Measurements from ENCODE around the gene TUBGCP5. TPM values are rescaled to one million over a fixed set of nuclear protein-coding genes. Genes with fewer than 3 reads are reported as not detected.
A peak's percentile ranks its signal among the peaks of the same experiment; 100 is the strongest.
"Not testable (repeated sequence)": the region's sequence is repeated elsewhere in the genome, so short reads cannot be mapped to it uniquely, and the experiment has no call there.

TUBGCP5 gene
- total and polyA plus RNA-seq, 2 donors (not counting 3 experiments of a cell fraction or from before 2014, with no cell fraction given): 6.7 to 18.6 TPM

DNA sequence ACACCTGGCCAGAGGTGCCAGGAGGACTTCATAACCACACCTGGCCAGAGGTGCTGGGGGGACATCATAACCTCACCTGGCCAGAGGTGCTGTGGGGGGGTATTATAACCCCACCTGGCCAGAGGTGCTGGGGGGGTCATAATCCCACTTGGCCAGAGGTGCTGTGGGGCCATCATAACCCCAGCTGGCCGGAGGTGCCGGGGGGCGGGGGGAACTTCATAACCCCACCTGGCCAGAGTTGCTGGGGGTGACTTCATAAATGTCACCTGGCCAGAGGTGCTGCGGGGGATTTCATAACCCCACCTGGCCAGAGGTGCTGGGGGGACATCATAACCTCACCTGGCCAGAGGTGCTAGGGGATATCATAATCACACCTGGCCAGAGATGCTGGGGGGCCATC lies 4.2 kb upstream of the TUBGCP5 start:
- H3K36me3 ChIP-seq (ENCODE audit: control insufficient read depth in 2 of 2, extremely low read depth in 1 of 2, insufficient read depth in 2 of 2, low read length in 2 of 2); POLR2A ChIA-PET; CTCF ChIA-PET; BruUV-seq (replicated peaks); H3K9me1 ChIP-seq (replicated peaks; ENCODE audit: control insufficient read depth, extremely low read depth, insufficient read depth, low read length); H3K27me3 ChIP-seq (ENCODE audit: control insufficient read depth in 2 of 2, insufficient read depth in 2 of 2, low read length in 2 of 2); H4K20me1 ChIP-seq (replicated peaks; ENCODE audit: control insufficient read depth, extremely low read depth, insufficient read depth, low read length); H3K4me3 ChIP-seq (replicated peaks in 1 of 3; ENCODE audit: insufficient read depth in 1 of 3, low read depth in 1 of 3, low read length in 3 of 3); H3K9me3 ChIP-seq (replicated peaks; ENCODE audit: control insufficient read depth, insufficient read depth, low read length); H3K4me2 ChIP-seq (ENCODE audit: insufficient read depth, low read length); dilution Hi-C loops (cut with MboI; ENCODE audit: extremely low pct_ligation_motif_present, low sequenced_read_pairs); H3K79me2 ChIP-seq (ENCODE audit: control insufficient read depth, insufficient read depth, low read length); H3K9ac ChIP-seq (replicated peaks; ENCODE audit: extremely low read depth, insufficient read depth, low read length); FAIRE-seq; intact Hi-C loops (cut with micrococcal nuclease); H3K27ac ChIP-seq (ENCODE audit: insufficient read depth, low read depth, low read length); DNase-seq (ENCODE audit: low read depth, low spot score); H2AFZ ChIP-seq (ENCODE audit: low read depth, low read length); H3K4me1 ChIP-seq (ENCODE audit: control insufficient read depth, extremely low read depth, insufficient read depth, low read length): not testable (repeated sequence)

DNA sequence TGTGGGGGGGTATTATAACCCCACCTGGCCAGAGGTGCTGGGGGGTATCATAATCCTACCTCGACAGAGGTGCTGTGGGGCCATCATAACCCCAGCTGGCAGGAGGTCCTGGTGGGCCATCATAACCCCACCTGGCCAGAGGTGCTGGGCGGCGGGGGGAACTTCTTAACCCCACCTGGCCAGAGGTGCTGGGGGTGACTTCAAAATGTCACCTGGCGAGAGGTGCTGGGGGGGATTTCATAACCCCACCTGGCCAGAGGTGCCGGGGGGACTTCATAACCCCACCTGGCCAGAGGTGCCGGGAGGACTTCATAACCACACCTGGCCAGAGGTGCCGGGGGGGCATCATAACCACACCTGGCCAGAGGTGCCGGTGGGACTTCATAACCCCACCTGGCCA lies 2.4 kb upstream of the TUBGCP5 start:
- CTCF ChIA-PET; H3K9ac ChIP-seq (replicated peaks; ENCODE audit: extremely low read depth, insufficient read depth, low read length); intact Hi-C loops (cut with micrococcal nuclease); H3K9me1 ChIP-seq (replicated peaks; ENCODE audit: control insufficient read depth, extremely low read depth, insufficient read depth, low read length); H3K36me3 ChIP-seq (ENCODE audit: control insufficient read depth in 2 of 2, extremely low read depth in 1 of 2, insufficient read depth in 2 of 2, low read length in 2 of 2); H3K79me2 ChIP-seq (ENCODE audit: control insufficient read depth, insufficient read depth, low read length); FAIRE-seq; BruUV-seq (replicated peaks); DNase-seq (ENCODE audit: low read depth, low spot score); dilution Hi-C loops (cut with MboI; ENCODE audit: extremely low pct_ligation_motif_present, low sequenced_read_pairs); H3K4me2 ChIP-seq (ENCODE audit: insufficient read depth, low read length); H3K9me3 ChIP-seq (replicated peaks; ENCODE audit: control insufficient read depth, insufficient read depth, low read length); H4K20me1 ChIP-seq (replicated peaks; ENCODE audit: control insufficient read depth, extremely low read depth, insufficient read depth, low read length); POLR2A ChIA-PET; H3K27ac ChIP-seq (ENCODE audit: insufficient read depth, low read depth, low read length); H3K4me3 ChIP-seq (replicated peaks in 1 of 3; ENCODE audit: insufficient read depth in 1 of 3, low read depth in 1 of 3, low read length in 3 of 3); H2AFZ ChIP-seq (ENCODE audit: low read depth, low read length); H3K4me1 ChIP-seq (ENCODE audit: control insufficient read depth, extremely low read depth, insufficient read depth, low read length); H3K27me3 ChIP-seq (ENCODE audit: control insufficient read depth in 2 of 2, insufficient read depth in 2 of 2, low read length in 2 of 2): not testable (repeated sequence)

DNA sequence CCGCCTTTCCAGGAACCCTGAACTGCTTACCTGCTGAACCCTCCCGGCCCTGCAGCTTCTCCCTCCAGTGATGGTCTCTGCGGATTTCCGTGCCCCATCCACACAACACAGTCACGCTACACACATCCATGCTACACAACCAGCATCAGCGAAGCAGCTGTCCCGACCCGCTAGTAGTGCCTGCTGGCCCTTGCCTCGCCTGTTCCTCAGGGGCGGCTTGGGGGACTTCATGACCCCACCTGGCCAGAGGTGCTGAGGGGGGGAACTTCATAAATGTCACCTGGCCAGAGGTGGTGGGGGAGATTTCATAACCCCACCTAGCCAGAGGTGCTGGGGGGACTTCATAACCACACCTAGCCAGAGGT lies 530 bp upstream of the TUBGCP5 start:
- peak overlapping the region; percentile 62 for H2AFZ ChIP-seq (ENCODE audit: low read depth, low read length)
- BruUV-seq (replicated peaks): no TSS peak
- intact Hi-C loops (cut with micrococcal nuclease): no loop called here

More for the DNA sequence above, 530 bp upstream of the TUBGCP5 start:
- ChIA-PET POLR2A (interaction anchor here (0.9 kb wide), 1 partner anchor 75 kb away, joined by 4 read pairs; no protein-coding TSS in a partner anchor), CTCF (interaction anchor here (1.2 to 1.8 kb wide), 2 partner anchors 10 to 41 kb away, joined by 3 to 5 read pairs; no protein-coding TSS in a partner anchor)
- peaks cover 12% of the 10 kb centered on the region for H3K79me2 ChIP-seq (ENCODE audit: control insufficient read depth, insufficient read depth, low read length)
- peaks cover 7% of the 10 kb centered on the region for H3K4me1 ChIP-seq (ENCODE audit: control insufficient read depth, extremely low read depth, insufficient read depth, low read length)
- peak overlapping the region; percentile 31 for H3K4me2 ChIP-seq (ENCODE audit: insufficient read depth, low read length)
- H3K27ac ChIP-seq (ENCODE audit: insufficient read depth, low read depth, low read length): no peak overlapping the region
- TF ChIP-seq JUN (IDR thresholded peaks at IDR 0.05; ENCODE audit: borderline replicate concordance, insufficient read depth, insufficient read length, low read depth) (no peak), FOS (IDR thresholded peaks at IDR 0.05; ENCODE audit: borderline replicate concordance, insufficient read depth, low read length) (no peak), EZH2 (IDR thresholded peaks at IDR 0.05; ENCODE audit: borderline replicate concordance, low read depth, low read length, severe bottlenecking) (no peak), GATA2 (IDR thresholded peaks at IDR 0.05; ENCODE audit: insufficient read depth, insufficient read length, low read depth, low read length) (no peak), MYC (IDR thresholded peaks at IDR 0.05; ENCODE audit: low read depth, low read length) (no peak), POLR2AphosphoS5 (IDR thresholded peaks at IDR 0.05; ENCODE audit: insufficient read depth, low read depth, low read length) (no peak), POLR2A (IDR thresholded peaks at IDR 0.05; ENCODE audit: low read depth, low read length) (no peak)
- TF ChIP-seq, protein P1, sequence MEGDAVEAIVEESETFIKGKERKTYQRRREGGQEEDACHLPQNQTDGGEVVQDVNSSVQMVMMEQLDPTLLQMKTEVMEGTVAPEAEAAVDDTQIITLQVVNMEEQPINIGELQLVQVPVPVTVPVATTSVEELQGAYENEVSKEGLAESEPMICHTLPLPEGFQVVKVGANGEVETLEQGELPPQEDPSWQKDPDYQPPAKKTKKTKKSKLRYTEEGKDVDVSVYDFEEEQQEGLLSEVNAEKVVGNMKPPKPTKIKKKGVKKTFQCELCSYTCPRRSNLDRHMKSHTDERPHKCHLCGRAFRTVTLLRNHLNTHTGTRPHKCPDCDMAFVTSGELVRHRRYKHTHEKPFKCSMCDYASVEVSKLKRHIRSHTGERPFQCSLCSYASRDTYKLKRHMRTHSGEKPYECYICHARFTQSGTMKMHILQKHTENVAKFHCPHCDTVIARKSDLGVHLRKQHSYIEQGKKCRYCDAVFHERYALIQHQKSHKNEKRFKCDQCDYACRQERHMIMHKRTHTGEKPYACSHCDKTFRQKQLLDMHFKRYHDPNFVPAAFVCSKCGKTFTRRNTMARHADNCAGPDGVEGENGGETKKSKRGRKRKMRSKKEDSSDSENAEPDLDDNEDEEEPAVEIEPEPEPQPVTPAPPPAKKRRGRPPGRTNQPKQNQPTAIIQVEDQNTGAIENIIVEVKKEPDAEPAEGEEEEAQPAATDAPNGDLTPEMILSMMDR (IDR thresholded peaks at IDR 0.05; ENCODE audit: extremely low read depth in 1 of 2, insufficient read depth in 1 of 2, low read depth in 1 of 2, low read length in 2 of 2): no peak
- TF ChIP-seq, protein P2, sequence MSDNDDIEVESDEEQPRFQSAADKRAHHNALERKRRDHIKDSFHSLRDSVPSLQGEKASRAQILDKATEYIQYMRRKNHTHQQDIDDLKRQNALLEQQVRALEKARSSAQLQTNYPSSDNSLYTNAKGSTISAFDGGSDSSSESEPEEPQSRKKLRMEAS (IDR thresholded peaks at IDR 0.05; ENCODE audit: insufficient read depth, insufficient read length): no peak
- DNase-seq (ENCODE audit: low read depth, low spot score) (no peak), FAIRE-seq (no peak)
- dilution Hi-C loops (cut with MboI; ENCODE audit: extremely low pct_ligation_motif_present, low sequenced_read_pairs): no loop called here
- H3K9me1 ChIP-seq (replicated peaks; ENCODE audit: control insufficient read depth, extremely low read depth, insufficient read depth, low read length): no peaks in the 10 kb centered on the region
- peak overlapping the region; percentile 61 for H3K9ac ChIP-seq (replicated peaks; ENCODE audit: extremely low read depth, insufficient read depth, low read length)
- H3K4me3 ChIP-seq (replicated peaks in 1 of 3; ENCODE audit: insufficient read depth in 1 of 3, low read depth in 1 of 3, low read length in 3 of 3): peak overlapping the region; percentile 2 to 81 (median 65)
- H3K9me3 ChIP-seq (replicated peaks; ENCODE audit: control insufficient read depth, insufficient read depth, low read length): no peaks in the 10 kb centered on the region
- peaks cover 0 to 5% of the 10 kb centered on the region in 2 experiments for H3K36me3 ChIP-seq (ENCODE audit: control insufficient read depth in 2 of 2, extremely low read depth in 1 of 2, insufficient read depth in 2 of 2, low read length in 2 of 2)
- no peaks in the 10 kb centered on the region for H4K20me1 ChIP-seq (replicated peaks; ENCODE audit: control insufficient read depth, extremely low read depth, insufficient read depth, low read length)
- no peaks in the 10 kb centered on the region for H3K27me3 ChIP-seq (ENCODE audit: control insufficient read depth in 2 of 2, insufficient read depth in 2 of 2, low read length in 2 of 2)
